Activated CD8-positive, alpha-beta memory T cell treated with anti-CD3 and anti-CD28 coated beads, Interleukin-2, amount 50 U/mL, for 1 hour (primary cell): ENCODE results near the gene KCNJ1.

ENCODE experiments used
- DNase-seq: peaks from one replicate; pipeline ENCODE4 v3.0.0-alpha.2; 2020; ENCODE audit errors: extremely low read depth

Gene KCNJ1

DNA sequence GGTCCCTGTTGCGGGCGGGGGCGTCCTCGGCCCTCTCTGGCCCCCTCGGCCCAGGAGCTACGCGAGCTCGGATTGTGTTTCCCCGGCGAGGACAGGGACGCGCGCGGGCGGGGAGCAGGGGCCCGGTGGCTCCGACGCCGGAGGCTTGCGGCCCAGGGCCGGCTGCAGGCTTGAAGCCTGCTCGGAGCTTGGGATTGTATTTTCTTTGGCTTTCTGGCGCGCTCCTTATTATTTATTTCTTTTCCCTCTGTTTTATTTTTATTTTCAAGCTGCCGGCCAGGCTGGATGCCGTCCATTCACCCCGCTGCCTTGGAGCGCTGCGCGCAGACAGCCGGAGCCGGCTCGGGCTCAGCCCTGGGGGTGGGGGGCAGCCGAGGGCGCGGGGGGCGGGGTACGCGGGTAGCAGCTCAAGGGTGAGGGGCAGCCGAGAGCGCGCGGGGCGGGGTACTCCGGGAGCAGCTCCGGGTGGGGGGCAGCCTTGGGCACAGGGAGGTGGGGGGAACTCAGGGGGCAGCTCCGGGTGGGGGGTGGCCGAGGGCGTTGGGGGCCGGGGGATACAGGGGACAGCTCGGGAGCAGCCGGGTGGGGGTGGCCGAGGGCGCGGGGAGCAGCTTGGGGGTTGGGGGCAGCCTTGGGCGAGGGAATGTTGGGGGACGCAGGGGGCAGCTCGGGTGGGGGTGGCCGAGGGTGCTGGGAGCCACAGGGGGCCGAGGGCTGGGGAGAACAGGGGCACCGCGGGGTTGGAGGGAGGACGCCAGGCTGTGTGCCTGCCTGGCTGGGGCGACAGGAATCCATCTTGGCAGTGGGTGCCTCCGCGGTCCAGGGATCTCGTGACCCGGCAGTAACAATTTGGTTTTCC, 42.7 kb downstream of the KCNJ1 start:
- DNase-seq: no peak

- DNase-seq: no peak
Observed at GRCh38 chr11:128823753-128824152, 43.3 kb downstream of the KCNJ1 start.

- DNase-seq: no peak
Observed at GRCh38 chr11:128822130-128822529, 45.0 kb downstream of the KCNJ1 start.

- DNase-seq: no peak
Observed at GRCh38 chr11:128821556-128821955, 45.5 kb downstream of the KCNJ1 start.

- no peak for DNase-seq
Observed at GRCh38 chr11:128819198-128819597, 47.9 kb downstream of the KCNJ1 start.

DNA sequence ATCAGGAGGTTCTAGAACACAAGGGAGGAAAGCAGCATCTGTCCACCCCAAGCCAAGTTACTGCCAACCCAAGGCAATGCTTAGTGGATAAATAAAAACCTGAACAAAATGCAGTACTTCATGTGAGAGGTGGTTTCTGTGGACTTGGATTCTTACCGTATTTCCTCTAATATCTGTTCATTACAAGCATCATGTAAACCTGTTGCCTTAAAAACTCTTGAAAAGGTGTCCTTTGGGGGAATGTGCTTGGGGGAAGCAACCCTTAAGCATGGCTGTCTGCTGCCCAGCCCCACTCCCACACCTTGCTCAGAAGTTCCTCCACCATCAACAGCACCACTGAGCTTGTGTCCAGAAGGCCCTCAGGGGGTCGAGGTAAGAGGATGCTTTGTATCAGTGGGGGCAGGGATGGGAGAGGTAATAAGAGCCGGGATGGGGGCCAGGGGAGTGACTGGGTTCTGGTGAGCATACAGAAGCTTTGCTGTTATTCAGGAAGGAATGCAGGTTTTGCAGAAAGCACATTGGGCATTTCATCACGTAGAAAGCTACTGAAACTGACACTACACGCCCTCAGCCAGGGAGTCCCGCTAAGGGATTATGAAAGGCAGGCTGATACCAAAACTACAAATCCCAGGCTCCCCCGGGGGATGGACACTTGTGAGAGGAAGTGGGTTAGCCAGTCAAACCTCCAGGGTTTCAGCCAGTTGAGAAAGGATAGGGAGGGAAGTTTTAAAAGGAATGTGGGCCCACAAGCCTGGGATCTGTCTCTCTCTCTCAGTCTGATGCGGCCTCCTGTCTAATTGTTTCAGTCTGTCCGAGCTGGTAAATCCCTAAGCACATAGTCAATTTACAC, 52.0 kb downstream of the KCNJ1 start:
- no peak for DNase-seq

DNA sequence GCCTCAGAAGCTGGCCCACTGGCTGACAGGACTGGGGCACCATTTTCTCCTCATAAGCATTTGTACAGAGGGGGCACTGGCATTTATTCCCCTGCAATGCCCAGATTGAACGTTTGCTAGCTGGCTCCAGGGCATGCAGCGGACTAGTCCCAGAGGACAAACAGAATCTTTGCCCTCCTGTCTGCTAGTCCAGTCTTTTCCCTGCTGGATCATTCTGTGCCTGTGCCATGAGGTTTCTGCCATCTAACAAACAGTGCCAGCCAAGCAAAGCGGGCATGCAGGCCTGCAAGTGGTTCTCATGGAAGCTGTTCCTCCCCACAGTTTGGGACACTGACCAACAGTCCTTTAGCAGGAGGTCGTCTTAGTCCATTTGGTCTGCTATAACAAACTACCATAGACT, 53.4 kb downstream of the KCNJ1 start:
- DNase-seq: no peak

DNA sequence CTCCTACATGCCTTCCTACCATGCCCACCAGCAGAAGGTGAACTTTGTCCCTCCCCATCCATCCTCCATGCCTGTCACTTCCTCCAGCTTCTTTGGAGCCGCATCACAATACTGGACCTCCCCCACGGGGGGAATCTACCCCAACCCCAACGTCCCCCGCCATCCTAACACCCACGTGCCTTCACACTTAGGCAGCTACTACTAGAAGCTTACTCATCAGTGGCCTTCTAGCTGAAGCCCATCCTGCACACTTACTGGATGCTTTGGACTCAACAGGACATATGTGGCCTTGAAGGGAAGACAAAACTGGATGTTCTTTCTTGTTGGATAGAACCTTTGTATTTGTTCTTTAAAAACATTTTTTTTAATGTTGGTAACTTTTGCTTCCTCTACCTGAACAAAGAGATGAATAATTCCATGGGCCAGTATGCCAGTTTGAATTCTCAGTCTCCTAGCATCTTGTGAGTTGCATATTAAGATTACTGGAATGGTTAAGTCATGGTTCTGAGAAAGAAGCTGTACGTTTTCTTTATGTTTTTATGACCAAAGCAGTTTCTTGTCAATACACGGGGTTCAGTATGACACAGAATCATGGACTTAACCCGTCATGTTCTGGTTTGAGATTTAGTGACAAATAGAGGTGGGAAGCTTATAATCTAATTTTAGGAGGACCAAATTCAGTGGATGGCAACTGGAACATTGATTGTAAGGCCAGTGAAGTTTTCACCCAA, 56.1 kb downstream of the KCNJ1 start:
- DNase-seq: no peak

DNA sequence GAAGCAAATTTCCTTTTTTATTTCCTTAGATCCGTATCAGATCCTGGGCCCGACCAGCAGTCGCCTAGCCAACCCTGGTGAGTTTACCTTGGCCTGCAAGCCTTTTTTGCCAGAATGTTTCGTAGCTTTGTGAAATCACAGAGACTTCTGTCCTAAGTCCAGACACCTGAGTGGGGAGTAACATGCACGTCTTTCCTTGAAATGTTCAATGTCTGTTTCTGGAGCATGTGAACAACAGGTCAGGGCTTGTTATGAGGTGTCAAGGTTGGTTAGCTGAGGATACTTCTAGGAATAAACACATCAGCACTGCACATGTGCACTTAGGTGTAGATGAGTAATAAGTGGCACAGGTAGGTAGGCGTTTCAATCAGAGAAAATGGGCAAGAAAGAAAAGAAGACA, 58.0 kb downstream of the KCNJ1 start:
- DNase-seq: no peak

DNA sequence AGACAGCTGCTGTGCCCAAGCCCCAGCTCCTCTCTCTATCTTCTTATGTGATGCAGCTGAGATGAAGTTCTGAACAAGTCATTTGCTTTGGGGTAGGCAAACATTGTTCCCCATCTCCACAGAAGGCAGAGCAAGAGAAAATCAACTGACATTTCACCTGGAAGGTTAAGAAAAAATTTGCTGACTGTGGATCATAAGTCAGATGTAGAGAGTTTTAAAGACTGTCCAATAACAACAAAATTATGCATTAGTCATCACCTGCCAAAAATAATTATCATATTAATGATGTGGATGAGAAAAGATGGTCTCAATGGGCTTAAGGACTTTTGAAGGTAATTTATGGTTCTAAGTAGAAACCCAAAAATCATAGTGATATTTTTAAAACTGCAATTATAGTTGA, 59.2 kb downstream of the KCNJ1 start:
- DNase-seq: no peak

DNA sequence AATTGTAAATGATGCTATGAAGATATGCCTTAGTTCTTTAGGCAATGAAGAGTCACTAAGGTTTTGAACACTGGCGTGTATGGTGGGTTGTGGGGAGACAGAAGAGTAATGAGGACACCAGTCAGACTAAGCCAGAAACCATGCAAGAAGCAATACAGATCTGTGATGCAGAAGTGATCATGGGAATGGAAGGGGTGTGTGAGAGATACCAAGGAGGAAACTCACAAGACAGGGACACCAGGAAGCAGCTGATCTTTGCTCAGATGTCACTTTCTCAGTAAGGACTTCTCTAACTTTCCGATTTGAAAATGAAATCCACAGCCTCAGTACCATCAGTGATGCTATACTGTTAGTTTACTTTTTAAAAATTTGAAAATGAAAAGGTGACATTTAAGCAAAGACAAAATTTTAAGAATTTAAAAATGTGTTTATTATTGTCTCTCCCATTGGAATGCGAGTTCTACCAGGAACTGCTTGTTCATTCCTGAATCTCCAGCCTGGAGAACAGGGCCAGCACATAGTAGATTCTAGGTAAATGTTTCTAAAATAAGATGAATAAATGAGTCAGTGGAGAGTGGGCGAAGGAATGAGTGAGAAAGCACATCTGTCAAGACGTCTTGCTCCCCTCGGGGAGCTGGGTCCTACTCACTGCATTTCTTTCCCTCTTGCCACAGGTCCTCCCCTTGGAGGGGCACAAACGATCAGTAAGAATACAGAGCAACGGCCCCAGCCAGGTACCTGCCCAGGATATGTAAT, 60.4 kb downstream of the KCNJ1 start:
- DNase-seq: no peak

- no peak for DNase-seq
Observed at GRCh38 chr11:128804481-128804880, 62.6 kb downstream of the KCNJ1 start.

DNA sequence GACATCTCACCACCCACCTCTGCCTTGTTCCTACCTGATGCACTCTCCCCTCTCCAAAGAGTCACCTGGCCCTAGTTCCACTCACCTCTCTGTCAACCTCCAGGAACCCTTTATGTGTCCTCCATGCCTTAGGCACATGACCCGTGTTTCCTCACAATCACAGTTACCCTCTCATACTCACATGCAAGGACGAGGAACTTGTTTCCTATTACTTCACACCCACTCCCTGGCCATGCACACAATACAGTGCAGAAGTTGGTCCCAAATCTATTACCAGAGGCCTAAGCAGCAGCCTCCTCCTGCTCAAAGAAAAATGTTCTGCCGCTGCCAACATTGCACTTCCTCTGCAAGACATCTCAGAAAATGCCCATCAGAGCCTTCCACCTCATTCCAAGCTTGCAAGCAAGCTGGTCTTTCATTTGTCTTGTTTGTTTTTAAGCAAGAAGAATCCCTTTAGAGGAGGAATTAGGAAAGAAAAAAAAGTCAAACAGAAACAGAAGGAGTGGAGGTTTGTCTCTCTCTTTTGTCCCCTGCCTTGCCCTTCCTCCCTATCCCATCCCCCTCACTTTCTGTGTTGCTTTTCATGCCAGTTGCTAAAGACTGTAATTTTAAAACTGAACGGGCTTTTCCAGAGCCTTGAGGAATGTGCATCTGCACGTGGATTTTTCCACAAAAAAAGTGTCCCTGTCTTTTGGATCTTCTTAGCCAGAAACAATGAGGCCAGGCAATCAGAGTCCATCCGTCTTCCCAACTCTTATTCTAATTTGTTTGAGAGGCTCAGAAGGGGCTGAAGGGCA, 63.4 kb downstream of the KCNJ1 start:
- no peak for DNase-seq

GRCh38 chr11:128803011-128803410, 64.1 kb downstream of the KCNJ1 start:
- no peak for DNase-seq

- no peak for DNase-seq
Observed at GRCh38 chr11:128802358-128802981, 64.6 kb downstream of the KCNJ1 start.

GRCh38 chr11:128800871-128801417, 66.2 kb downstream of the KCNJ1 start:
- no peak for DNase-seq

DNA sequence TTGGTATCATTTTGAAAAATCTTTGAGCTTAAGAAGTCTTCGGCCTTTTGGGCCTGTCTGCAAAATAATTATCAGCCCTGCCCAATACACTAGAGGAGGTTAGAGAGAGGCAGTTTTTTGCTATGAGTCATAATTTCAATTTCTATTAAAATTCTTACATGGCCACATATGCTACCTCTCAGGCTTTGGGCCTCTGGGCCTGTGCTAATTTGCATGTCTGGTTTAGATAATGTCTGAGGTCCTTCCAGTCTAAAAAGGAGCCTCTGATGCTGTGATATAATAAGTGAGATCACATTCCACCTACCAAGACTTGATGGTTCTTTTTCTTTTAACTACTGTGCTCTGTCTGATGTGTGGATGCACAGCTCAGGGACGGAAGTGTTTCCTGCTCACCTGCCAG, 70.8 kb downstream of the KCNJ1 start:
- DNase-seq: no peak

- DNase-seq: no peak
Observed at GRCh38 chr11:128790196-128790595, 76.9 kb downstream of the KCNJ1 start.

DNA sequence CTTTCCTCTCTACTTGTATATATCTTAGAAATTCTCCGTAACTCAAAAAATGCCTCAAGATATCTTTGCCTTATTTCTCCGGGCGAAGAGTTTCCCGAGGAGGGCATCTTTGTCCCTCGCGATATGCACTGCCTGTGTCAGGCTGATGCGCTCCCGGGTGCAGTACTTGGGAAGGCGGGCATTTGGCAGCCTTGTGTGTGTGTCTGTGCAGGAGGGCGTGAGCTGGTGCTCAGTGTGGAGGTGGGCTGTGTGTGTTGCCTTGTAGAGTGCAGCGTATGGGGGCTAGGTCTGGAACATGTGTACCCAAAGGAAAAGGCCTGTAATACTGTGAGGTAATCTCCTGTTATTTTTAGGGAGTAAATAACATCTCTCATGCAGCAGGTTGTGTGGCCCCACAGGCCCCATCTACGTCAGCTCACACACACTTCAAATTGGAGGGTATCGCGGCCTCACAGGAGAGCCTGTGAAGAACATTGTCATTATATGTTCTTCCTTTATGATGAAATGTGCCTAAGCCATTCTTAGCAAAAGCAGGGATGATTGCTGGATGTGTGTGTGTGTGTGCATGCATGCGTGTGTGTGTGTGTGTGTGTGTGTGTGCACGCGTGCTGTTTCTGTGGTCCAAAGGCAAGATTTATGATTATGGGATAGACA, 77.5 kb downstream of the KCNJ1 start:
- no peak for DNase-seq
